Mesenchymal stem cell (in vitro differentiated cells and primary cell): ENCODE data around the gene GAB3.
A peak's percentile ranks its signal among the peaks of the same experiment; 100 is the strongest.

Experiments used
- DNase-seq: peaks from one replicate; pipeline ENCODE4 v3.0.0-alpha.2; 2013
- H2AFZ ChIP-seq: one replicate; pipeline ENCODE4 v1.6.1; 2013; ENCODE audit warnings: low read depth, mild to moderate bottlenecking, control low read depth, inconsistent platforms, low read length, moderate library complexity
- H2AK5ac ChIP-seq: 2 replicates; pipeline ENCODE4 v1.6.1; 2013; ENCODE audit warnings: low read length, moderate library complexity, mild to moderate bottlenecking, inconsistent platforms; ENCODE audit not compliant: severe bottlenecking
- H2BK120ac ChIP-seq: one replicate; pipeline ENCODE4 v1.6.1; 2013; ENCODE audit warnings: low read depth, mild to moderate bottlenecking, inconsistent platforms, low read length, moderate library complexity
- H2BK12ac ChIP-seq, 2 experiments: one replicate each; pipeline ENCODE4 v1.6.1; 2013; ENCODE audit warnings: inconsistent platforms in 2 of 2, low read length in 2 of 2, mild to moderate bottlenecking in 2 of 2, moderate library complexity in 2 of 2, control low read depth in 1 of 2
- H2BK15ac ChIP-seq: one replicate; pipeline ENCODE4 v1.6.1; 2013; ENCODE audit warnings: mild to moderate bottlenecking, low read depth, inconsistent platforms; ENCODE audit not compliant: poor library complexity, severe bottlenecking
- H2BK5ac ChIP-seq: 2 replicates; pipeline ENCODE4 v1.6.1; 2013; ENCODE audit warnings: low read depth, mild to moderate bottlenecking, low read length, control low read depth, inconsistent platforms; ENCODE audit not compliant: poor library complexity, severe bottlenecking
- H3K14ac ChIP-seq, 2 experiments: one replicate each; pipeline ENCODE4 v1.6.1; 2013; ENCODE audit warnings: inconsistent platforms in 2 of 2, low read length in 2 of 2, control low read depth in 1 of 2, mild to moderate bottlenecking in 1 of 2, moderate library complexity in 1 of 2
- H3K18ac ChIP-seq, 2 experiments: one replicate each; pipeline ENCODE4 v1.6.1; 2013; ENCODE audit warnings: inconsistent platforms in 2 of 2, low read length in 2 of 2, control low read depth in 1 of 2, low read depth in 1 of 2, mild to moderate bottlenecking in 1 of 2
- H3K23ac ChIP-seq, 2 experiments: one replicate each; pipeline ENCODE4 v1.6.1; 2013; ENCODE audit warnings: inconsistent platforms in 2 of 2, low read length in 2 of 2, mild to moderate bottlenecking in 2 of 2, moderate library complexity in 2 of 2, control low read depth in 1 of 2
- H3K27ac ChIP-seq: 2 replicates; pipeline ENCODE4 v1.5.1; 2013; ENCODE audit warnings: mild to moderate bottlenecking, moderate library complexity, low read length, control low read depth, inconsistent platforms; ENCODE audit not compliant: poor library complexity, severe bottlenecking
- H3K27me3 ChIP-seq, 2 experiments: 2 replicates each; pipeline versions ENCODE4 v1.6.1 to v1.7.0; 2013; ENCODE audit warnings: low read length in 2 of 2, mild to moderate bottlenecking in 2 of 2, moderate library complexity in 2 of 2, control low read depth in 1 of 2, inconsistent platforms in 1 of 2; ENCODE audit not compliant: control insufficient read depth in 1 of 2, insufficient read depth in 1 of 2
- H3K36me3 ChIP-seq, 2 experiments: 2 replicates each; pipeline versions ENCODE4 v1.6.1 to v1.7.0; 2013; ENCODE audit warnings: low read length in 2 of 2, control low read depth in 1 of 2, inconsistent platforms in 1 of 2, low read depth in 1 of 2, mild to moderate bottlenecking in 1 of 2; ENCODE audit not compliant: insufficient read depth in 2 of 2, control insufficient read depth in 1 of 2
- H3K4ac ChIP-seq, 2 experiments: one replicate each; pipeline ENCODE4 v1.6.1; 2013; ENCODE audit warnings: inconsistent platforms in 2 of 2, low read length in 2 of 2, mild to moderate bottlenecking in 2 of 2, moderate library complexity in 2 of 2, control low read depth in 1 of 2, low read depth in 1 of 2
- H3K4me1 ChIP-seq: 2 replicates; pipeline ENCODE4 v1.6.1; 2013; ENCODE audit warnings: low read depth, low read length, control low read depth; ENCODE audit not compliant: control insufficient read depth, insufficient read depth
- H3K4me2 ChIP-seq: 2 replicates; pipeline ENCODE4 v1.6.1; 2013; ENCODE audit warnings: low read length, mild to moderate bottlenecking, inconsistent platforms; ENCODE audit not compliant: poor library complexity, severe bottlenecking
- H3K4me3 ChIP-seq, 2 experiments: 2 replicates each; pipeline versions ENCODE4 v1.5.1 to v1.7.0; 2013; ENCODE audit warnings: low read length in 2 of 2, mild to moderate bottlenecking in 2 of 2, control low read depth in 1 of 2, low read depth in 1 of 2; ENCODE audit not compliant: insufficient read depth in 1 of 2
- H3K79me1 ChIP-seq: replicated peaks from 2 replicates; pipeline ENCODE4 v1.6.1; 2013; ENCODE audit warnings: mild to moderate bottlenecking, control low read depth, low read length, inconsistent platforms; ENCODE audit not compliant: poor library complexity, severe bottlenecking
- H3K9ac ChIP-seq: 2 replicates; pipeline ENCODE4 v1.7.0; 2013; ENCODE audit warnings: mild to moderate bottlenecking, low read length, moderate library complexity
- H3K9me3 ChIP-seq: 2 replicates; pipeline ENCODE4 v1.7.0; 2013; ENCODE audit warnings: mild to moderate bottlenecking, low read length; ENCODE audit not compliant: control insufficient read depth
- H4K8ac ChIP-seq: one replicate; pipeline ENCODE4 v1.6.1; 2013; ENCODE audit warnings: inconsistent platforms, mild to moderate bottlenecking, low read length, moderate library complexity
- H4K91ac ChIP-seq: one replicate; pipeline ENCODE4 v1.6.1; 2013; ENCODE audit warnings: mild to moderate bottlenecking, low read length, inconsistent platforms
- WGBS: methylation state at CpG from one replicate; pipeline ENCODE4 v1.1.7; 2013; ENCODE audit warnings: mixed read lengths; 5-methylcytosine and 5-hydroxymethylcytosine counted together

GAB3 gene

GRCh38 chrX:154714925-154715324, 36.0 kb downstream of the GAB3 start:
- no peak overlapping the region for H2BK15ac ChIP-seq
- H4K91ac ChIP-seq = no peak overlapping the region
- no peak overlapping the region for H3K4ac ChIP-seq
- H2AFZ ChIP-seq = no peak overlapping the region
- H3K4me2 ChIP-seq = no peak overlapping the region
- no peaks in the 10 kb centered on the region for H3K36me3 ChIP-seq
- H3K27ac ChIP-seq = no peak overlapping the region
- no peak overlapping the region for H3K4me3 ChIP-seq
- H2AK5ac ChIP-seq = no peak overlapping the region
- no peak overlapping the region for H3K18ac ChIP-seq
- H2BK5ac ChIP-seq = no peak overlapping the region
- no peaks in the 10 kb centered on the region for H3K9me3 ChIP-seq
- H3K9ac ChIP-seq = no peak overlapping the region
- no peak overlapping the region for H2BK120ac ChIP-seq
- no peak overlapping the region for H4K8ac ChIP-seq
- peaks cover 0 to 12% of the 10 kb centered on the region in 2 experiments for H3K27me3 ChIP-seq
- H3K14ac ChIP-seq = no peak overlapping the region
- peak; percentile 58 for DNase-seq
- no peak overlapping the region for H3K23ac ChIP-seq
- H3K4me1 ChIP-seq = peaks cover 7% of the 10 kb centered on the region
- no peaks in the 10 kb centered on the region for H3K79me1 ChIP-seq
- no peak overlapping the region for H2BK12ac ChIP-seq
- WGBS = 27% methylated on average over 1 of the region's 2 CpGs

GRCh38 chrX:154712781-154713740, 37.8 kb downstream of the GAB3 start:
- H2AK5ac ChIP-seq = no peak overlapping the region
- peak overlapping the region; percentile 17 for H3K27ac ChIP-seq
- no peak overlapping the region for H3K23ac ChIP-seq
- H3K9ac ChIP-seq = no peak overlapping the region
- no peak overlapping the region for H4K8ac ChIP-seq
- no peak overlapping the region for H2BK12ac ChIP-seq
- H3K4me3 ChIP-seq = no peak overlapping the region
- no peaks in the 10 kb centered on the region for H3K79me1 ChIP-seq
- 7% methylated on average over 3 of the region's 7 CpGs for WGBS
- DNase-seq = peak; percentile 86
- H3K4ac ChIP-seq = no peak overlapping the region
- no peak overlapping the region for H3K4me2 ChIP-seq
- H3K14ac ChIP-seq = no peak overlapping the region
- H3K18ac ChIP-seq = peak overlapping the region; percentile 33 to 62
- no peak overlapping the region for H4K91ac ChIP-seq
- H3K36me3 ChIP-seq = no peaks in the 10 kb centered on the region
- H2BK5ac ChIP-seq = no peak overlapping the region
- no peak overlapping the region for H2BK15ac ChIP-seq
- peaks cover 7% of the 10 kb centered on the region for H3K4me1 ChIP-seq
- H3K9me3 ChIP-seq = peaks cover 3% of the 10 kb centered on the region
- no peak overlapping the region for H2BK120ac ChIP-seq
- H2AFZ ChIP-seq = no peak overlapping the region
- H3K27me3 ChIP-seq = peaks cover 0 to 12% of the 10 kb centered on the region in 2 experiments

- no peak overlapping the region for H3K18ac ChIP-seq
- H3K4me1 ChIP-seq = peaks cover 7% of the 10 kb centered on the region
- H2BK5ac ChIP-seq = no peak overlapping the region
- H3K36me3 ChIP-seq = no peaks in the 10 kb centered on the region
- no peak overlapping the region for H3K9ac ChIP-seq
- H3K4ac ChIP-seq = no peak overlapping the region
- no peak overlapping the region for H2BK12ac ChIP-seq
- no peak overlapping the region for H2BK15ac ChIP-seq
- H3K14ac ChIP-seq = no peak overlapping the region
- H4K91ac ChIP-seq = no peak overlapping the region
- H3K23ac ChIP-seq = no peak overlapping the region
- H2AK5ac ChIP-seq = no peak overlapping the region
- 90% methylated on average over 1 of the region's 1 CpG for WGBS
- H3K27ac ChIP-seq = no peak overlapping the region
- no peak overlapping the region for H2AFZ ChIP-seq
- H3K9me3 ChIP-seq = peaks cover 3% of the 10 kb centered on the region
- H3K4me3 ChIP-seq = no peak overlapping the region
- H4K8ac ChIP-seq = no peak overlapping the region
- H3K79me1 ChIP-seq = no peaks in the 10 kb centered on the region
- no peak overlapping the region for H2BK120ac ChIP-seq
- H3K4me2 ChIP-seq = no peak overlapping the region
- no peak for DNase-seq
- peaks cover 0 to 10% of the 10 kb centered on the region in 2 experiments for H3K27me3 ChIP-seq
These were observed 39.6 kb downstream of the GAB3 start for GRCh38 chrX:154711264-154711663.

- DNase-seq = no peak
- Histone ChIP-seq H4K8ac (no peak overlapping the region), H3K79me1 (no peaks in the 10 kb centered on the region), H2AK5ac (no peak overlapping the region), H2BK12ac (no peak overlapping the region), H4K91ac (no peak overlapping the region), H3K27ac (no peak overlapping the region), H3K4me2 (no peak overlapping the region), H2BK5ac (no peak overlapping the region), H3K27me3 (peaks cover 0 to 5% of the 10 kb centered on the region in 2 experiments), H3K14ac (no peak overlapping the region), H3K4me3 (no peak overlapping the region), H3K18ac (no peak overlapping the region), H3K4me1 (peaks cover 7% of the 10 kb centered on the region), H3K4ac (no peak overlapping the region), H3K36me3 (no peaks in the 10 kb centered on the region), H3K9me3 (peaks cover 3% of the 10 kb centered on the region), H2BK15ac (no peak overlapping the region), H3K23ac (no peak overlapping the region), H2AFZ (no peak overlapping the region), H2BK120ac (no peak overlapping the region), H3K9ac (no peak overlapping the region)
- WGBS = 100% methylated on average over 1 of the region's 4 CpGs
These were observed 40.6 kb downstream of the GAB3 start for GRCh38 chrX:154710309-154710708.
